SK-N-MC (cell line): ENCODE measurements around the gene ENTPD7.

ENCODE experiments used
- EZH2 ChIP-seq: fragments of 200-600 bp; sonication (generic); IDR thresholded peaks from one replicate; pipeline ENCODE4 v1.6.1; 2017; ENCODE audit warnings: antibody characterized with exemption
- FOXP2 ChIP-seq: optimal IDR thresholded peaks from 2 replicates; pipeline ENCODE3; 2011; ENCODE audit warnings: mild to moderate bottlenecking, moderate library complexity; ENCODE audit not compliant: insufficient read depth; ENCODE audit errors: extremely low read length, control extremely low read depth
- POLR2AphosphoS5 ChIP-seq: IDR thresholded peaks from 2 replicates; pipeline ENCODE4 v1.6.1; 2012; ENCODE audit warnings: mild to moderate bottlenecking, low read depth, low read length, borderline replicate concordance

DNA sequence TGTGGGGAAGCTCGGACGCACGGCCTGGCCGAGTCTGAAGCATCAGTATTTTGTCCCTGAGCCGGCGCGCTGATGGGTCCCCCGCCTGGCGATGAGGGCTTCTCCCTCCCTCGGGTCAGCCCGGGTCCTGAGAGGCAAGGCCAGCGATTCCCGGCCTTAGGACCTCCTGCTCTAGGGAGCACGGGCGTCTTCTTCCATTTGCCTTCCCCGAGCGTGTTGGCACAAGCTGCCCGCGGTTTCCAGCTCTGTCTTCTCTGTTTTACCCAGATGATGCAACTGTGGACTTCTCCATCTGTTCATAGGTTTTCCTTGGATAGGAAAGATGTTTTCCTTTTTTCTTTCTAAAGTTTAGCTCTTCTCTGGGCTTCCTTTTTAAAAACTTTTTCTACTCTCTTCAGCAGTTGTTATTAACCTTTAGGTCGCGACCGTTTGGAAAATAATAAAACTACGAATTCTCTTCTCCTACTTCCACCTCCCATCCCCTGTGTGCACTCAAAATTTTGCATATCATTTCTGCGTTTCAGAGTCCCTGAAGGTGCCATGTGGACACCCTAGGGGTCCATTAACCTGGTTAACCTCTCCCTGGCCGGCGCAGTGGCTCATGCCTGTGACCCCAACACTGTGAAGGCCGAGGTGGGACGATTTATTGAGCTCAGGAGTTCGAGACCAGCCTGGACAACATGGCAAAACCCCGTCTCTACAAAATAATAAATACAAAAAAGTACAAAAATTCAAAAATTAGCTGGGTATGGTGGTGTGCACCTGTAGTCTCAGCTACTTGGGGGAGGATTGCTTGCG is 37.7 kb upstream of the ENTPD7 start:
- TF ChIP-seq EZH2 (no peak), POLR2AphosphoS5 (no peak), FOXP2 (no peak)
